Panc1 (cell line): ENCODE results near the gene SPRY1.

ENCODE experiments used
- CTCF ChIP-seq: fragments of 450-650 bp; IDR thresholded peaks from 2 replicates; pipeline ENCODE4 v1.5.1; 2017; ENCODE audit warnings: mild to moderate bottlenecking
- TCF7L2 ChIP-seq: IDR thresholded peaks from 2 replicates; pipeline ENCODE4 v1.6.1; 2011; ENCODE audit warnings: mild to moderate bottlenecking, low read depth, low read length, inconsistent platforms

- TF ChIP-seq TCF7L2 = no peak
- no peak for TF ChIP-seq CTCF
Observed at GRCh38 chr4:123430501-123430900, 33.9 kb downstream of the SPRY1 start.
